HEK293T (cell line): Measurements from ENCODE around the gene AGTRAP.

Experiments used
- CTCF ChIA-PET: fragments of 350-600 bp; formaldehyde crosslinking; extraction: SDS; loops from one replicate; lab custom pipeline; 2021; ENCODE audit warnings: antibody characterized with exemption, inconsistent platforms; lab: Yijun Ruan, JAX
- POLR2A ChIA-PET: fragments of 350-600 bp; formaldehyde crosslinking; extraction: SDS; loops from one replicate; lab custom pipeline; 2020; ENCODE audit warnings: antibody characterized with exemption, inconsistent platforms; lab: Yijun Ruan, JAX
- DNase-seq: peaks from one replicate; pipeline ENCODE4 v3.0.0; 2012; ENCODE audit warnings: mixed read lengths; ENCODE audit errors: extremely low spot score
- ARNT ChIP-seq: fragments of 450-650 bp; IDR thresholded peaks from 2 replicates; pipeline ENCODE4 v1.6.1; 2017; ENCODE audit warnings: mild to moderate bottlenecking
- BHLHE40 ChIP-seq: fragments of 450-650 bp; IDR thresholded peaks from 2 replicates; pipeline ENCODE4 v1.6.1; 2016; ENCODE audit warnings: mild to moderate bottlenecking, moderate library complexity, borderline replicate concordance
- CTBP1 ChIP-seq: fragments of 450-650 bp; IDR thresholded peaks from 2 replicates; pipeline ENCODE4 v1.6.1; 2016; ENCODE audit warnings: borderline replicate concordance
- ELF4 ChIP-seq: fragments of 450-650 bp; IDR thresholded peaks from 2 replicates; pipeline ENCODE4 v1.6.1; 2017; ENCODE audit warnings: antibody characterized with exemption
- FOXA1 ChIP-seq: fragments of 450-650 bp; IDR thresholded peaks from 2 replicates; pipeline ENCODE4 v1.6.1; 2016; ENCODE audit warnings: mild to moderate bottlenecking
- FOXK2 ChIP-seq: fragments of 450-650 bp; IDR thresholded peaks from 2 replicates; pipeline ENCODE4 v1.6.1; 2016; ENCODE audit warnings: mild to moderate bottlenecking
- FOXM1 ChIP-seq: fragments of 450-650 bp; IDR thresholded peaks from 2 replicates; pipeline ENCODE4 v1.6.1; 2017; ENCODE audit warnings: mild to moderate bottlenecking, borderline replicate concordance
- HDGF ChIP-seq: fragments of 450-650 bp; IDR thresholded peaks from 2 replicates; pipeline ENCODE4 v1.6.1; 2017; ENCODE audit warnings: antibody characterized with exemption, borderline replicate concordance
- L3MBTL2 ChIP-seq: fragments of 450-650 bp; conservative IDR thresholded peaks from 2 replicates; pipeline ENCODE4 v1.6.1; 2016; ENCODE audit warnings: mild to moderate bottlenecking
- LEF1 ChIP-seq: fragments of 450-650 bp; IDR thresholded peaks from 2 replicates; pipeline ENCODE4 v1.6.1; 2017; ENCODE audit warnings: mild to moderate bottlenecking, borderline replicate concordance
- NFRKB ChIP-seq: fragments of 450-650 bp; IDR thresholded peaks from 2 replicates; pipeline ENCODE4 v1.6.1; 2016; ENCODE audit warnings: mild to moderate bottlenecking, moderate library complexity
- SP1 ChIP-seq: fragments of 450-650 bp; IDR thresholded peaks from 2 replicates; pipeline ENCODE4 v1.6.1; 2017
- SUZ12 ChIP-seq: fragments of 450-650 bp; IDR thresholded peaks from 2 replicates; pipeline ENCODE4 v1.6.1; 2016; ENCODE audit warnings: mild to moderate bottlenecking
- TARDBP ChIP-seq: fragments of 450-650 bp; IDR thresholded peaks from 2 replicates; pipeline ENCODE4 v1.6.1; 2016
- ZNF384 ChIP-seq: fragments of 450-650 bp; IDR thresholded peaks from 2 replicates; pipeline ENCODE4 v1.6.1; 2016
- TF ChIP-seq, protein P1 (sequence below): fragments of 450-650 bp; IDR thresholded peaks from 2 replicates; pipeline ENCODE4 v1.6.1; 2016

The AGTRAP gene

DNA sequence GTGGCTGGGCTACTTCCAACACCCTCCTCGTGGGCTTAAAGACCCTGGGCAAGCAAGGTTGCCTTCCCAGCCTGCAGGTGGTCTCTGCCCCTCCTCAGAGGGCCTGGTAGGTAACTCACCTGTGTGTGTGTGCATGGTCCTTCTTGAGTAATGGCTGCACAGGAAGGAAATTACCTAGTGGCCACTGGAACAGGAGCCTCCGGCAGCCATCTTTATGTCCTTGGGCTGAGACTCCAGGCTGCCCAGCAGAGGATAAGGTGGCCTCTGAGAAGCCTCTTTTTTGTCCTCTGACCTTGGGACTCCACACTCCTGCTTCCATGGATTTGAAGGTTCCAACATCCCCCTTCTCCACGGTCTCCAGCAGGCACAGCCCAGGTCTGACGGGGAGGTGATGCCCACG lies 24.4 kb upstream of the AGTRAP start:
- POLR2A ChIA-PET: no interaction called here
- TF ChIP-seq FOXM1 (no peak), SUZ12 (no peak), CTBP1 (no peak), HDGF (no peak), FOXA1 (no peak), FOXK2 (no peak), BHLHE40 (no peak), L3MBTL2 (no peak), ARNT (no peak), LEF1 (no peak), NFRKB (no peak), SP1 (no peak), ZNF384 (no peak), ELF4 (no peak), TARDBP (no peak)
- TF ChIP-seq, protein P1, sequence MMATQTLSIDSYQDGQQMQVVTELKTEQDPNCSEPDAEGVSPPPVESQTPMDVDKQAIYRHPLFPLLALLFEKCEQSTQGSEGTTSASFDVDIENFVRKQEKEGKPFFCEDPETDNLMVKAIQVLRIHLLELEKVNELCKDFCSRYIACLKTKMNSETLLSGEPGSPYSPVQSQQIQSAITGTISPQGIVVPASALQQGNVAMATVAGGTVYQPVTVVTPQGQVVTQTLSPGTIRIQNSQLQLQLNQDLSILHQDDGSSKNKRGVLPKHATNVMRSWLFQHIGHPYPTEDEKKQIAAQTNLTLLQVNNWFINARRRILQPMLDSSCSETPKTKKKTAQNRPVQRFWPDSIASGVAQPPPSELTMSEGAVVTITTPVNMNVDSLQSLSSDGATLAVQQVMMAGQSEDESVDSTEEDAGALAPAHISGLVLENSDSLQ: no peak
- no peak for DNase-seq
- CTCF ChIA-PET: interaction anchor here (0.7 to 2.5 kb wide), 6 partner anchors 11 to 58 kb away, joined by 4 to 12 read pairs (median 4); partner anchors contain the start of gene FBXO6

- ChIA-PET POLR2A (no interaction called here), CTCF (interaction anchor here (2.5 kb wide), 1 partner anchor 30 kb away, joined by 6 read pairs; no protein-coding TSS in a partner anchor)
- TF ChIP-seq LEF1: no peak
- no peak for TF ChIP-seq BHLHE40
- DNase-seq: no peak
These were observed 23.7 kb upstream of the AGTRAP start for GRCh38 chr1:11712285-11712684.

GRCh38 chr1:11713095-11713494 lies 22.8 kb upstream of the AGTRAP start:
- ChIA-PET CTCF (interaction anchor here (0.6 to 2.5 kb wide), 2 partner anchors 31 to 48 kb away, joined by 3 to 6 read pairs; no protein-coding TSS in a partner anchor), POLR2A (no interaction called here)
- DNase-seq: no peak
- no peak for TF ChIP-seq FOXA1
- TF ChIP-seq TARDBP: no peak
- TF ChIP-seq ELF4: no peak
- TF ChIP-seq L3MBTL2: no peak
- no peak for TF ChIP-seq NFRKB
- no peak for TF ChIP-seq ZNF384
- TF ChIP-seq FOXM1: no peak
- TF ChIP-seq, protein P1: no peak
- no peak for TF ChIP-seq SUZ12
- no peak for TF ChIP-seq CTBP1
- no peak for TF ChIP-seq LEF1
- TF ChIP-seq HDGF: no peak
- TF ChIP-seq FOXK2: no peak
- no peak for TF ChIP-seq BHLHE40
- TF ChIP-seq ARNT: no peak
- no peak for TF ChIP-seq SP1

DNA sequence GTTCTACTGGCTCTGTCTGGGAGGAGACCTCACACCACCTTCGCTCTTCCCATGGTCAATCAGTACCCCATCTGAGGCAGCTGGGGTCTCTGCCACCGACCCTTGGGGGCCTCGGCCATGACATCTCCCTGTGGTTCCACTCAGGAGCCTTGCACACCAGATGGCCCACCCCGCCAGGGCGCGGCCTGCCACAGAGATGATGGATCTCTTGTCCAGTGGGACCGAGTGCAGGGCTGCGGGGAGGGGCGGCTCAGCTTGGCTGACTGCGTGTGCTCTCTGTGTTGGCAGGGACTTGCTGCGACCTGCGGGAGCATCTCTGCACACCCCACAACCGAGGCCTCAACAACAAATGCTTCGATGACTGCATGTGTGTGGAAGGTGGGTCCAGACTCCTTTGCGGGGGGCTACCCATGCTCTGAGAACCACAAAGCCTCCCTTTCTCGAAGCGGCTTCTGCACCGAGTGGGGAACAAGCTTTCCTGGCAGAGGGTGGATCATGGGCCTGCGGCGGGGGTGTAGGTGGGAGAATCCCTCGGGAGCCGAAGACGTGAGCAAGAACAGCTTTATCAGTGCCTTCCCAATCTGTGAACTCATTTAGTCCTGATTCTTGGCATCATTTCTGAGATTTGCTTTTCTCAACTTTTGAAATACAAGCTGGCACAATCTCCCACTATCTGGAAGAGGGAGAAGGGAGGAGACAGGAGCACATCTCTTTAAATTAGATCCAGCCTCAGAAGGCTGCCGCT lies 20.9 kb upstream of the AGTRAP start:
- CTCF ChIA-PET: interaction anchor here (1.7 kb wide), 1 partner anchor 65 kb away, joined by 5 read pairs; no protein-coding TSS in a partner anchor
- TF ChIP-seq ARNT: no peak
- TF ChIP-seq BHLHE40: no peak
- TF ChIP-seq HDGF: no peak
- no peak for TF ChIP-seq FOXK2
- no peak for TF ChIP-seq ZNF384
- TF ChIP-seq L3MBTL2: no peak
- TF ChIP-seq FOXA1: no peak
- no peak for TF ChIP-seq NFRKB
- TF ChIP-seq, protein P1: no peak
- no peak for TF ChIP-seq LEF1
- no peak for TF ChIP-seq FOXM1
- TF ChIP-seq ELF4: no peak
- TF ChIP-seq SUZ12: no peak
- TF ChIP-seq SP1: no peak
- no peak for TF ChIP-seq CTBP1
- no peak for TF ChIP-seq TARDBP
- POLR2A ChIA-PET: interaction anchor here (0.8 kb wide), 1 partner anchor 33 kb away, joined by 3 read pairs; no protein-coding TSS in a partner anchor
- DNase-seq: no peak

- TF ChIP-seq ELF4 (no peak), ZNF384 (no peak), ARNT (no peak), SP1 (no peak), FOXM1 (no peak), BHLHE40 (no peak), CTBP1 (no peak), HDGF (no peak), LEF1 (0 out of 2 replicates have a peak, but pooled peaks have one; percentile 20), FOXK2 (no peak), L3MBTL2 (peak; percentile 91), FOXA1 (no peak), NFRKB (no peak), SUZ12 (no peak), TARDBP (peak; percentile 83)
- TF ChIP-seq, protein P1: no peak
- CTCF ChIA-PET: interaction anchor here (0.6 to 2.5 kb wide), 9 partner anchors 14 to 561 kb away, joined by 3 to 19 read pairs (median 5); partner anchors contain the start of genes FBXO44 and MAD2L2
- POLR2A ChIA-PET: interaction anchor here (1.3 kb wide), 1 partner anchor 69 kb away, joined by 3 read pairs; no protein-coding TSS in a partner anchor
- peak; percentile 63 for DNase-seq
These were observed 16.5 kb upstream of the AGTRAP start for GRCh38 chr1:11719313-11720032.
